Osteocyte (in vitro differentiated cells): Measurements from ENCODE around the gene CD72. TPM values are rescaled to one million over a fixed set of nuclear protein-coding genes. Genes with fewer than 3 reads are reported as not detected.

Experiments used
- DNase-seq: peaks from one replicate; pipeline ENCODE4 v3.0.0; 2021; ENCODE audit warnings: mixed read lengths; ENCODE audit not compliant: unreplicated experiment; ENCODE audit errors: extremely low spot score
- H3K27ac Mint-ChIP-seq: one replicate; pipeline ENCODE4 v1.8.0; 2021; ENCODE audit warnings: mild to moderate bottlenecking, mixed read lengths; ENCODE audit not compliant: unreplicated experiment
- H3K27me3 Mint-ChIP-seq: one replicate; pipeline ENCODE4 v1.8.0; 2021; ENCODE audit warnings: mixed read lengths; ENCODE audit not compliant: unreplicated experiment
- H3K36me3 Mint-ChIP-seq: one replicate; pipeline ENCODE4 v1.8.0; 2021; ENCODE audit warnings: mixed read lengths; ENCODE audit not compliant: unreplicated experiment
- H3K4me1 Mint-ChIP-seq: one replicate; pipeline ENCODE4 v1.8.0; 2021; ENCODE audit warnings: mixed read lengths; ENCODE audit not compliant: unreplicated experiment
- H3K4me3 Mint-ChIP-seq: one replicate; pipeline ENCODE4 v1.8.0; 2021; ENCODE audit warnings: mild to moderate bottlenecking, moderate library complexity, mixed read lengths; ENCODE audit not compliant: unreplicated experiment
- H3K9me3 Mint-ChIP-seq: one replicate; pipeline ENCODE4 v1.8.0; 2021; ENCODE audit warnings: mixed read lengths; ENCODE audit not compliant: unreplicated experiment
- CTCF ChIP-seq: fragments of 200-600 bp; sonication (generic); IDR thresholded peaks from 2 replicates; pipeline ENCODE4 v1.5.0; 2021; ENCODE audit warnings: antibody characterized with exemption, mild to moderate bottlenecking, moderate library complexity
- total RNA-seq: library from RNA; stranded (reverse); gene quantifications from 2 replicates; pipeline ENCODE4 v1.2.1, GENCODE V29; 2021

The CD72 gene
- total RNA-seq, 1 donor from 2014 or later, result 0.91 TPM

GRCh38 chr9:35611230-35611797 is 6.9 kb downstream of the CD72 start:
- peak; percentile 66 for TF ChIP-seq CTCF
- Mint-ChIP-seq H3K4me3 (no peak overlapping the region), H3K9me3 (no peaks in the 10 kb centered on the region), H3K36me3 (peaks cover 11% of the 10 kb centered on the region), H3K4me1 (peaks cover 8% of the 10 kb centered on the region), H3K27ac (no peak overlapping the region), H3K27me3 (peaks cover 31% of the 10 kb centered on the region)
- no peak for DNase-seq

GRCh38 chr9:35609820-35610163 is 8.4 kb downstream of the CD72 start:
- DNase-seq, result no peak
- Mint-ChIP-seq H3K27ac (no peak overlapping the region), H3K9me3 (no peaks in the 10 kb centered on the region), H3K4me1 (peaks cover 10% of the 10 kb centered on the region), H3K27me3 (peaks cover 18% of the 10 kb centered on the region), H3K4me3 (no peak overlapping the region), H3K36me3 (peaks cover 11% of the 10 kb centered on the region)
- TF ChIP-seq CTCF, result no peak

GRCh38 chr9:35609001-35609819 is 9.0 kb downstream of the CD72 start:
- Mint-ChIP-seq H3K4me3 (no peak overlapping the region), H3K27ac (no peak overlapping the region), H3K4me1 (peaks cover 14% of the 10 kb centered on the region), H3K9me3 (no peaks in the 10 kb centered on the region), H3K27me3 (peaks cover 12% of the 10 kb centered on the region), H3K36me3 (peaks cover 11% of the 10 kb centered on the region)
- no peak for DNase-seq
- no peak for TF ChIP-seq CTCF

- no peak for TF ChIP-seq CTCF
- H3K9me3 Mint-ChIP-seq, result no peaks in the 10 kb centered on the region
These were observed 10.0 kb downstream of the CD72 start for GRCh38 chr9:35608221-35608620.

GRCh38 chr9:35606726-35607125 is 11.5 kb downstream of the CD72 start:
- peak overlapping the region; percentile 5 for H3K4me3 Mint-ChIP-seq
- peak overlapping the region; percentile 29 for H3K27ac Mint-ChIP-seq
- peaks cover 26% of the 10 kb centered on the region for H3K4me1 Mint-ChIP-seq
- peaks cover 11% of the 10 kb centered on the region for H3K36me3 Mint-ChIP-seq
- H3K9me3 Mint-ChIP-seq, result no peaks in the 10 kb centered on the region
- no peak for DNase-seq
- H3K27me3 Mint-ChIP-seq, result no peaks in the 10 kb centered on the region
- TF ChIP-seq CTCF, result no peak

More at GRCh38 chr9:35608221-35608620, 10.0 kb downstream of the CD72 start:
- Mint-ChIP-seq H3K4me3 (no peak overlapping the region), H3K27ac (no peak overlapping the region), H3K36me3 (peaks cover 11% of the 10 kb centered on the region), H3K4me1 (peaks cover 23% of the 10 kb centered on the region), H3K27me3 (peaks cover 8% of the 10 kb centered on the region)
- no peak for DNase-seq
